Omental fat pad (tissue), 4 donors: ENCODE results near the gene RAB40C. TPM values are rescaled to one million over a fixed set of nuclear protein-coding genes. Genes with fewer than 3 reads are reported as not detected.

Experiments
- ATAC-seq: fragments of 150-250 bp; one replicate; pipeline ENCODE4 v1.9.1; 2016; ENCODE audit warnings: mild to moderate bottlenecking, moderate library complexity; ENCODE audit not compliant: low FRiP score
- DNase-seq: peaks from one replicate; pipeline ENCODE4 v3.0.0-alpha.2; 2019; ENCODE audit warnings: low spot score
- total RNA-seq, 4 donors: library from RNA; depleted of rRNA; stranded (reverse); fragments of >200 nt; gene quantifications; one replicate each; pipeline ENCODE4 v1.1.0, GENCODE V29; 2016
- TF ChIP-seq, protein P1 (sequence below), 3 donors: fragments of 450-650 bp; IDR thresholded peaks; one replicate each; pipeline ENCODE4 v1.5.1; 2016 to 2017; ENCODE audit warnings: antibody characterized with exemption in 3 of 3, mild to moderate bottlenecking in 3 of 3, moderate library complexity in 2 of 3

The RAB40C gene
- total RNA-seq, 4 donors from 2014 or later, result 11.6 to 20.6 (median 14.8) TPM

DNA sequence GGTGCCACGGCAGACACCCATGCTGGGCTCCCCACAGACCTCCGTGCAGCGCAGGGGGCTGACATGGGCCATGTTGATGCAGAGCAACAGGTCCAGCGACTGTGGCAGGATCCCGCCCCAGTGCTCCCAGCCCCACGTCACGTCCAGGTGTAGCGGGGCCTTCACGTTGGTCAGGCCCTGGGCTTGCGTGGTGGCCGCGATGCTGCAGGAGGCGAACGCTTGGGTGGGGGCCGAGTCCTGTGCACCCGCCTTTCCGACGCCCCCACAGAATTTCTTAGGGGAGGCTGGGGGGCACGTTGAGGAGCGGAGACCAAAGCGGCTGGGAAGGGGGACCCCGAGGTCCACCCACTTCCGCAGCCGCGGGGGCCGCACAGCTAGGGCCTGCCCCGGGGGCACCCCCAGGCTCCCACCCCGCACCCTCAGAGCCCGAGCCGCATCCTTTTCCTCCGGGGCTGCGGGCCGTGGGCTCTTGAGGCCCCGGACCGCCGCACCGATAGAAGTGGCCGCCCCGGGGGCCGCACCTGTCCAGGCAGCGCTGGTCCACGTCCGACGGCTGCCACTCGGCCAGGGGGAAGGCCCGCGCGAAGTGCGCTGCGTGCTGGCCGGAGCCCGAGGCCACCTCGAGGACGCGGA is 45.8 kb downstream of the RAB40C start:
- ATAC-seq (peak; percentile 0), DNase-seq (no peak)
- TF ChIP-seq, protein P1, sequence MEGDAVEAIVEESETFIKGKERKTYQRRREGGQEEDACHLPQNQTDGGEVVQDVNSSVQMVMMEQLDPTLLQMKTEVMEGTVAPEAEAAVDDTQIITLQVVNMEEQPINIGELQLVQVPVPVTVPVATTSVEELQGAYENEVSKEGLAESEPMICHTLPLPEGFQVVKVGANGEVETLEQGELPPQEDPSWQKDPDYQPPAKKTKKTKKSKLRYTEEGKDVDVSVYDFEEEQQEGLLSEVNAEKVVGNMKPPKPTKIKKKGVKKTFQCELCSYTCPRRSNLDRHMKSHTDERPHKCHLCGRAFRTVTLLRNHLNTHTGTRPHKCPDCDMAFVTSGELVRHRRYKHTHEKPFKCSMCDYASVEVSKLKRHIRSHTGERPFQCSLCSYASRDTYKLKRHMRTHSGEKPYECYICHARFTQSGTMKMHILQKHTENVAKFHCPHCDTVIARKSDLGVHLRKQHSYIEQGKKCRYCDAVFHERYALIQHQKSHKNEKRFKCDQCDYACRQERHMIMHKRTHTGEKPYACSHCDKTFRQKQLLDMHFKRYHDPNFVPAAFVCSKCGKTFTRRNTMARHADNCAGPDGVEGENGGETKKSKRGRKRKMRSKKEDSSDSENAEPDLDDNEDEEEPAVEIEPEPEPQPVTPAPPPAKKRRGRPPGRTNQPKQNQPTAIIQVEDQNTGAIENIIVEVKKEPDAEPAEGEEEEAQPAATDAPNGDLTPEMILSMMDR (IDR thresholded peaks at IDR 0.05), result no peak

DNA sequence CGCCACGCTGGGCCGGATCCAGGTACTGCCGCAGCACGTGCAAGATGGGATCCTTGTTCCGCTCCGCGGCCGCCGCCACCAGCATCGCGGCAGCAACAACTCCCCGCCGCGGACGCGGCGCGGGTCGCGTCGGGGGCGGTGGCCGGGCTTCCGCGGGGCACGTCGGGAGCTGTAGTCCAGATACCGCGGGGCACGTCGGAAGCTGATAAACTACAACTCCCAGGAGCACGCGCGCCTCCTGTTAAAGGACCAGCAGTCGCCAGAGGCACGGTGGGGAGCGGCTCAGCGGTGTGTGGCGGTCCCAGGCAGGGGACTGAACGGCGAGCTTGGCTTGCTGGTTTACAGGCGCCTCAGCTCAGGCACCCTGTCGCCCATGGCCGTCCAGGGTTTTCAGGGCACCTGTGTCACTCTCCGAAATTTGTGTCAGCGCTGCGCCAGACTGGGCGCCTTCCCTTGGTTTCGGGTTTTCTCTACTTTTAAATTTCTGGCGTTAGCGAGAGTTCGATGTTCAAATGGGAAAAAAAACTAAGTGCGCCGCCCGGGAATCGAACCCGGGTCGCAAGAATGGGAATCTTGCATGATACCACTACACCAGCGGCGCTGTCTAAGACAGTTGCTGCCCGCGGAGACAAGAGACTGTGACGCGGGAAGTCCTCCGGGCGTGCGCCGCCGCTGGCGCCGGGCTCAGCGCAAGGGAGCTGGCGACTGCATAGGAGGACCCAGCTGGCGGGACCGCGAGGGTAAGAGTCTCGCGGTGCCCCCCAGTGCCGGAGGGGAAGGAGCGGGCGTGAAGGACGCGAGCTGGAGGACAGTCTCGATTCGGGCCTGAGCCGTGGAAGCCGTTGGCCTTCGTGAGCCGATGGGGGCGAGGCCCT is 46.6 kb downstream of the RAB40C start, which contains the start of gene METTL26:
METTL26 (minus strand) TSS at position 100 of the 875 bp plus-strand sequence; CDS start at position 85, 15 bp downstream.
- DNase-seq (peak; percentile 95), ATAC-seq (peak; percentile 77)
- TF ChIP-seq, protein P1 (IDR thresholded peaks at IDR 0.05), result no peak

DNA sequence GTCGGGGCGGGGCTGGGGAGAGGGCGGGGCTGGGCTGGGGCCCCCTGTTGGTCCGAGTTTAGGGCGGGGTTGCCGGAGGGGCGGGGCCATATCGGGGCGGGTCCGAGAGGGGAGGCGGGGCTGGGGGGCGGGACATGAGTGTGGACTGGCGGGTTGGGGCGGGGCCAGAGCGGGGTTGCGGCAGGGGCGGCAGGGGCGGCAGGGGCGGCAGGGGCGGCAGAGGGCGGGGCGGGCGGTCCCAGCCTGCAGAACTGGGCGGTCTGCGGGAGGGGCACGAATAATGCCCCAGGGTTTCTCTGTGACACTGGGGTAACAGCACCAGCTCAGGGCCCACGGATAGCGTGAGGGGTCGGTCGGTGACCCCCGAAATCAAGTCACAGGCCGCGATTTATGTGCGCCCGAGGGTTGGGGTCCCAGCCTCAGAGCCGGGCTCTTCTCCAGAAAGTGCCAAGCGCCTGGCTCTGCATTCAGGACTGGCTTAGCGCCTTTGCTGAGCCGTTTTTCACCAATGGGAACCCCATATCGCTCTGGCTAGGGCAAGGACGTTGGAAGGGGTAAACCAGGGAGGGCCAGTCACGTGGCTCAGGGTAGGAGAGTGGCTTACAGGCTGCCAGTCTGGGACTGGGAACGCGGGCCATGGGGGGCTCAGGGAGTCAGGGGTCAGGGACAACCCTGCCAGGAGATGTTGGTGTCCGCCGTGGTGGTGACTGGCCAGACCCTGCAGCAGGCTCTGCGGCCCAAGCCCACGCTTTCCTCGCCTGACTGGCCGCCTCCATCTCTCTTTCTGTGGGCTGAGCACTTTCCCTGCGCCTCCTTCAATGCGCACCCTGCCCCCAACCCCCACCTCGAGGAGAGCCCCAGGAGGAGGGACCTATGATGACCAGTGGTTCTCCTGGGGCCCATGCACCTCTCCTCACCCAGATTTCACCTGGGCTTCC is 47.5 kb downstream of the RAB40C start:
- ATAC-seq (peak; percentile 75), DNase-seq (peak; percentile 82)
- TF ChIP-seq, protein P1 (IDR thresholded peaks at IDR 0.05), result no peak

DNA sequence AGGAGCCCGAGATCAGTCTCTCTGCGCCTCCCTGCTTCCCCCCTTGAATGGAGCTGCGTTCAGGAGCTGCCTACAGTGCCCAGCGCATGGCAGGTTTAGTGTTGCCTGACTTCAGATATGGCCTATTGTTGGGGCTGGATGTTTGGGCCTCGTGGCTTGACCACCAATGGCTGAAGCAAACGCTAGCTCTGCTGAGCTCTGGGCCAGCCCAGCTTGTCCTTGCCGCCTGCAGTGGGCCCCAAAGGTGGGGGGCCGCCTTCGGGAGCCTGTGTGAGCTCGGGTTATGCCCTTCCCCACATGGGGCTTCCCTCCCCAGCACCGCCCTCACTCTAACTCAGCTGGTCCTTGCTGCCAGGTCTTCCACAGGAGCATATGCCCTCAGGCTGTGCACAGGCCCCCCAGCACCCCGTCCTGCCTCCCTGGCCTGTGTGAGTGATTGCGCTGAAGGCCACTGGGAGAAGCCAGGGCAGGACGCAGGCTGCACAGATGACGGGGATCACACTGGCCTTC is 48.2 kb downstream of the RAB40C start:
- DNase-seq (no peak), ATAC-seq (no peak)
- TF ChIP-seq, protein P1 (IDR thresholded peaks at IDR 0.05), result no peak

DNA sequence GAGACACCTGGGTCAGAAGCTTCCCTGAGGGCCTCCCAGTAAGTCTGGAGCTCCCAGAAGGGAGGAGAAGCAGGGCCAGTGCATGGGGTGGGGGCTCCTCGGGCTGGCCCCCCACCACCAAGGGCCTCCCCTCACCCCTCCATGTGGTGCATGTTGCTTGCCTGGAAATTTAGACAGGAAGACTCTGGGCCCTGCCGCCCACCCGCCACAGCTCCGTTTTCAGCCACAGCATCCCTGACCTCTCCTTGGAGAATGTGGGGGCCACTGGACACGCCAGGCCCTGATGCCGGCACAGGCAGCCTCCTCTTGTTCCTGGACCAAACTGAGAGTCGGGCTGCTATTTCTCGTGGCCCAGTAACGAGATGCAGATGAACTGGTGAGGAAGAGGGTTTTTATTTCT is 49.0 kb downstream of the RAB40C start:
- TF ChIP-seq, protein P1 (IDR thresholded peaks at IDR 0.05), result no peak
- no peak for DNase-seq
- no peak for ATAC-seq

DNA sequence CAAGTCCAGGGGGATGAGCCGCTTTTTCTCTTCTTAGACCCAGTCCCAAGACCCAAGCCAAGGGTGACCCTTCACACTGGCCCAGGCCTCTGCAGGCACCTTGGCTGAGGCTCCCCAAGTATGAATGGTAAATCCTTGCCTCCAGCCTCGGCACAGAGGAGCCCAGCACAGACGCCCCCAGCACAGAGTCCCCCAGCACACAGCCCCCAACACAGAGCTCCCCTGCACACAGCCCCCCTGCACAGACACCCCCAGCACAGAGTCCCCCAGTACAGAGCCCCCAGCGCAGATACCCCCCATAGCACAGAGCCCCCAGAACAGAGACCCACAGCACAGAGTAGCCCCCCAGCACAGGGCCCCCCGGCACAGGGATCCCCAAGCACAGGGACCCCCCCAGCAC is 50.7 kb downstream of the RAB40C start:
- ATAC-seq, result no peak
- DNase-seq, result no peak
- TF ChIP-seq, protein P1 (IDR thresholded peaks at IDR 0.05), result no peak
